ENCODE data around the gene SLC36A1. TPM values are rescaled to one million over a fixed set of nuclear protein-coding genes. Genes with fewer than 3 reads are reported as not detected.

Gene SLC36A1
- total and polyA plus RNA-seq, 11 donors = 1.2 to 18.8 (median 2.8) TPM

- WGBS, 4 donors = 25 to 35% (median 32%) methylated on average over 4 of the region's 4 CpGs
- no peak overlapping the region for H3K27ac ChIP-seq
Observed at GRCh38 chr5:151408591-151409230, 38.7 kb upstream of the SLC36A1 start.

DNA sequence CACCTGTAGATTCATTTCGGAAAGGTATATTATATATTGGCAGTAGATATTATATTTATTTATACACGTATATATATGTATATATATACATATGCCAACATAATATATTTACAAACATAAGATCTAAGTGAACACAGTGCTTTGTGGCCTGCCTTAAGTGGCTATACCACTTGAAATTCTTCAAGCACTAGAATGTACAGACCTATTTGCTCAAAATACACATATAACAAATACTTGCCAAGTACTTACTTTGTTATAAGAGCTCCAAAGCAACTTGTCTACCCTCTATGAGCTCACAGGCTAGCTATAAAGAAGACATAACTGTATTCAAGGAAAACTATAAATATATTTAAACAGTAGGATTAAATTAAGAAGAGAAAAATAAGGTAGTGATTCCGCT is 33.6 kb upstream of the SLC36A1 start:
- Histone ChIP-seq H3K27ac (no peak overlapping the region), H3K36me3 (no peaks in the 10 kb centered on the region), H3K4me1 (peaks cover 0 to 10% (median 0%) of the 10 kb centered on the region in 12 donors), H3K27me3 (peaks cover 0 to 9% (median 0%) of the 10 kb centered on the region in 9 donors), H3K9me3 (peaks cover 0 to 14% (median 3%) of the 10 kb centered on the region in 12 donors), H3K4me3 (no peak overlapping the region)
- DNase-seq = no peak
- no peak for ATAC-seq
- WGBS, 4 donors = 60 to 86% (median 73%) methylated on average over 3 of the region's 3 CpGs
- TF ChIP-seq, protein P1, sequence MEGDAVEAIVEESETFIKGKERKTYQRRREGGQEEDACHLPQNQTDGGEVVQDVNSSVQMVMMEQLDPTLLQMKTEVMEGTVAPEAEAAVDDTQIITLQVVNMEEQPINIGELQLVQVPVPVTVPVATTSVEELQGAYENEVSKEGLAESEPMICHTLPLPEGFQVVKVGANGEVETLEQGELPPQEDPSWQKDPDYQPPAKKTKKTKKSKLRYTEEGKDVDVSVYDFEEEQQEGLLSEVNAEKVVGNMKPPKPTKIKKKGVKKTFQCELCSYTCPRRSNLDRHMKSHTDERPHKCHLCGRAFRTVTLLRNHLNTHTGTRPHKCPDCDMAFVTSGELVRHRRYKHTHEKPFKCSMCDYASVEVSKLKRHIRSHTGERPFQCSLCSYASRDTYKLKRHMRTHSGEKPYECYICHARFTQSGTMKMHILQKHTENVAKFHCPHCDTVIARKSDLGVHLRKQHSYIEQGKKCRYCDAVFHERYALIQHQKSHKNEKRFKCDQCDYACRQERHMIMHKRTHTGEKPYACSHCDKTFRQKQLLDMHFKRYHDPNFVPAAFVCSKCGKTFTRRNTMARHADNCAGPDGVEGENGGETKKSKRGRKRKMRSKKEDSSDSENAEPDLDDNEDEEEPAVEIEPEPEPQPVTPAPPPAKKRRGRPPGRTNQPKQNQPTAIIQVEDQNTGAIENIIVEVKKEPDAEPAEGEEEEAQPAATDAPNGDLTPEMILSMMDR (IDR thresholded peaks at IDR 0.05) = no peak
- TF ChIP-seq POLR2A (IDR thresholded peaks at IDR 0.05) = no peak
- intact Hi-C loops (cut with DNase I) = no loop called here

More at GRCh38 chr5:151408591-151409230, 38.7 kb upstream of the SLC36A1 start:
- TF ChIP-seq, protein P1 (IDR thresholded peaks at IDR 0.05) = no peak
- no peak for TF ChIP-seq POLR2A (IDR thresholded peaks at IDR 0.05)
- Histone ChIP-seq H3K9me3 (no peaks in the 10 kb centered on the region), H3K4me1 (peaks cover 0 to 9% (median 0%) of the 10 kb centered on the region in 12 donors), H3K4me3 (no peak overlapping the region), H3K36me3 (no peaks in the 10 kb centered on the region), H3K27me3 (peaks cover 0 to 9% (median 0%) of the 10 kb centered on the region in 9 donors)
- no peak for DNase-seq
- intact Hi-C loops (cut with DNase I) = no loop called here
- ATAC-seq = peak in 1 of 4 donors; percentile 16

DNA sequence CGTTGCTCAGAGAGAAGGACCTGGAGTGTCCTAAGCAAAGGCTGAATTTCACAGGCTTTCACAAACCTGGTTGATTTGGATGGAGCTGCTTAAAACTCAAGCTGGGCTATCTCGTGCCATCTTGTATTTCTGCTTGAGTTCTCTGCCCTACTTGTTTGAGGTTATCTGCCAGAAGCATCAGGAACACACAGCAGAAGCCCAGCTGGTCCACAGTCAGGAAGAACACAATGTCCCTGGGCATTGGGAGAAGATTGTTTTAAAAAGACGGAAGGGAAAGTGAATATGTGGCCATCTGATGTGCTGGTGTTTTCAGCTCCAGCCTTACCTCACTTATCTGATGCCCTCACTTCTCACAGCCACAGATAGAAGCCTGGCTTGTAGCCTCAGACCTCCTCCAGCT is 32.9 kb upstream of the SLC36A1 start:
- ATAC-seq (no peak), DNase-seq (no peak)
- Histone ChIP-seq H3K9me3 (peaks cover 0 to 14% (median 3%) of the 10 kb centered on the region in 12 donors), H3K4me3 (no peak overlapping the region), H3K4me1 (peaks cover 0 to 7% (median 0%) of the 10 kb centered on the region in 12 donors), H3K27ac (no peak overlapping the region), H3K27me3 (peaks cover 0 to 9% (median 0%) of the 10 kb centered on the region in 9 donors), H3K36me3 (no peaks in the 10 kb centered on the region)
- intact Hi-C loops (cut with DNase I) = no loop called here
- WGBS, 4 donors = 57 to 69% (median 67%) methylated on average over 3 of the region's 3 CpGs
- TF ChIP-seq, protein P1 (IDR thresholded peaks at IDR 0.05) = no peak
- no peak for TF ChIP-seq POLR2A (IDR thresholded peaks at IDR 0.05)

GRCh38 chr5:151417712-151418111 is 29.7 kb upstream of the SLC36A1 start:
- Histone ChIP-seq H3K36me3 (no peaks in the 10 kb centered on the region), H3K4me3 (no peak overlapping the region), H3K27me3 (peaks cover 0 to under 1% (median 0%) of the 10 kb centered on the region in 9 donors), H3K4me1 (peaks cover 0 to 7% (median 0%) of the 10 kb centered on the region in 12 donors), H3K27ac (no peak overlapping the region), H3K9me3 (peaks cover 0 to 14% (median 3%) of the 10 kb centered on the region in 12 donors)
- TF ChIP-seq POLR2A (IDR thresholded peaks at IDR 0.05) = no peak
- TF ChIP-seq, protein P1 (IDR thresholded peaks at IDR 0.05) = no peak
- no peak for DNase-seq
- intact Hi-C loops (cut with DNase I) = no loop called here
- ATAC-seq = no peak

Measured in heart left ventricle (tissue), 16 donors.